NCI-H82 (cell line): ENCODE results near the gene RREB1.
"Not testable (repeated sequence)": the region's sequence is repeated elsewhere in the genome, so short reads cannot be mapped to it uniquely, and the experiment has no call there.

Experiments used
- DNase-seq: peaks from one replicate; lab custom pipeline; 2025; lab: John Stamatoyannopoulos, UW

The RREB1 gene

DNA sequence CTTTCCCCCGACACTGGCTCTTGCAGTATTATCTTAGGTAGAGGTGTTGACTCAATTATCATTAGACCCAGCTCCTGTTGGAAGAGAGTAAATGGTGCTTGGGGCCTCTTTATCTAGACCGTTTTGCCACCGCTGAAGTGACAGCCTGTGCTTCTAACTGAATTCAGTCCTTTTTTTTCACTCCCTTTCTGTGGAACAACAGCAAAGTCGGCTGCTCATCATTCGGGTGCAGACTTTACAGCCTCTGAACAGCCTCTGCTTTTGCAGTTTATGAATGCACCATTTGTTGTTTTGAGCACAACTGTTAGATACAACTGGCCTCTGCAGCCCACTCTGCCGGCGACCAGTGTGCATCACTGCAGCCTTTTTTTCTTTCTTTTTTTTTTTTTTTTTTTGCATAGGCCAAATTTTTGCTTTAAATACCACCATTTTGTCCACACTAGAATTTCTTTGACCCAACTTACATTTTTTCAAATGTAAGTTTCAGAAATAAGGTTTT lies 35.8 kb downstream of the RREB1 start:
- peak; percentile 39 for DNase-seq

DNA sequence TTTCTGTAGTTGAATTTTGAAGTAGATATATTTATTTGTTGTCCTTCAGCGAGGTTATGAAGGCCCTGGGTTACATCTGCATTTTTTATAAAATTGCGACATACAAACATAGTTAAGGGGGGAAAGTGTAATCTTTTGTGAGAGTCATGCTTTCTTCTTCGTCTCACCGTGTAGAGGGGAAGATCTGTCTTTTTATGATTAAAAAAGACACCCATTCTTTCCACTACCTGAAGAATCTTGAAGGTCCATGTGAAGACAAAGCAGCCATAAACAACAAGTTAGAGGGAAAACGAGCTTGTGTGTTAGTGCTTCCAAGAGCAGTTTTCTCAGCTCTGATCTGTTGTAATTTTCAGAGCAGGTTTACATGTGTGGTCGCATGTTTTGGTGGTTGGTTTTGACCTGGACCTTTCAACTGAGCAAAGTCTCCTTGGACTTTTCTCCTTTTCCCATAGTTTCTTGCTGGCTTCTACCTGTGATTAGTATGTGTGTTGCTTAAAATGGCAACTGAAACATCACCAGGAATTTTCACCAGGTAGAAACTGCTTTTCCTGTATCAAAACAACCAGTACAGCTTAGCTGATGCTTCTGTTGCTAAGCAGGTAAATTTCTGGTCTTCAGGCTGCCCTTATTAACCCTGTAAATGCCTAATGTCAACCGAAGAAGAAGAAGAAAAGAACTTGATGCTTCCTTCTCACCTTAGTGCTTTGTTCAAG lies 37.3 kb downstream of the RREB1 start:
- no peak for DNase-seq

DNA sequence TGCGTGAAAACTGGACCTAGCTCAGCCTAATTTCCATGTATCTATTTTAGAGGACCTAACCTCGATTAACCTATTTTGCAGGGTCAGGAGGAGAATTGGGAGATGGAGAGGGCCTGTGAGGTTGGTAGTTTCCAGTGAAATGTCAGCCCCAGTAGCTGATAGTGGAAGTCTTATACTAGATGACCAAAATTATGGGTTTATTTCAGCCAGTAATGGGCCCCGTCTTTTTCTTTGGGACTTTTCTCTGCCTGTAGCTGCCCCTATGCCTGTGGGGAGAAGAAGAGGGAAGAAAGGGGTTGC lies 37.8 kb downstream of the RREB1 start:
- DNase-seq, result no peak

DNA sequence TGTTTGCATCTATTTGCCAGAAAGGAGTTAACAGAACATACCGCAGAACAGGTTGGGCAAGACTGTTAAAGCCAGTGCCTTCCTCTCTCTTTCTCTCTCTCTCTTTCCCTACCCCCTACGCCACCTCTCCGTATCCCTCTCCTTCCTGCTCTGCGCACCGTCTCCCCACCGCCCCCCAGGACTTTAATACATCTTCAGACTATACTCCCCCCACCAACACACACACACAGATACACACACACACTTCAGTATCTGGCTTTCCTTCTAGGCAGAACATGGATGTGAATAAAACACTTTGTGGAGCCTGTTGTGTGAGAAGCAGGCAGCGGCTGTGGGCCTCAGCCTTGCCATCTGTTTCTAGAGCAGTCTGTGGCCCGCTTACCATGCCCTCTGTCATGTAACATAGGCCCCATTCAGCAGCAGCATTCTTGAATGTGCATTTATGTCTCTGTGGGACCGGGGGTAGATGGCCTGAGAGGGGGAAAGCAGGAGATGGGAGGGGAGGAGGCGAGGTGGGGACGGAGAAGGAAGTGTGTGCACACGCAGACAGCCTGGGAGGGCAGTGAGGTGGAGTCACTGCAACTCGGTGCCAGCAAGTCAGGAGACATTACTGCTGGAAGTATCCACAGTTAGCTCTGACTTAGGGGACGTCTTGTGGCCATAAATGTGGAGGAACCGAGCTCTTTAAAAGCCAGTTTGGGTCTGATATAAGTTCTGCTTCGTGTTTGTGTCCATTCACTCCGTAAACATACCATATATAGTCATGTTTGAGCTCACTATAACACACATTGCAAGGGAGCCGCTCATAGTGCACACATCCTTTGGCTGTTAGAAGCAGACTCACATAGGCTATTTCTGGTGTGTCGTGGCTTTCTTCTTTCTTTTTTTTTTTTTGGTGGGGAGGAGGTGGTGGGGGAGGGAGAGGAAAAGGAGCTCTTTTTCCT lies 38.4 kb downstream of the RREB1 start:
- peak; percentile 42 for DNase-seq

DNA sequence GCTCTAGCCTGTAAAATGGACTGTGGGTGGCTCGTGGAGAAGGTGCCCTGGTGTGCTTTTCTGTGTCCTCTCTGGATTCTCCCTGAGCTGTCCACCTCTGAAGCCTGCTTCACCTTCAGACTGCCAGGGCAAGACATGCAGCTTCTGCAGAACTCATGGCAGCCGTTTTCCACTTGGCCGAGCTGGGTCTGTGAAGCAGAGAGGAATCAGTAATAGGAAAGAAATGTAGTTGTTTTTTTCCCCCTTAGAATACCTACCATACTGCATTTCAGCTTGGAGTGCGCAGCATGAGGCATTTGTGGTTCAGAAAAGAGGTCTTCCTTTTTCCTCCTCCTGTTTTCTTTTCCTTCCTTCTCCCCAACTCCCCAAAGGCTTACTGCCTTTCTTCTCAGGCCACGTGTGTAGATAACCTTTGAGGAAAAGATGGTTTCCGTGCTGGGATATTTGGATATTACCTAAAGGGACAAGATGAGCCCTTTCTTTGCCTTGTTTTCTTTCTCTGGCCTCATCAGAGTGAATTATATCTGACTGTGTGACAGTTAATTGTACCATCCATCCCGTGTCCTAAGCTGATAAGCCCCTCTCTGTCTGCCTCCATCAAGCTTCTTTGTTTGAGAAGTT lies 39.4 kb downstream of the RREB1 start:
- peak; percentile 90 for DNase-seq

DNA sequence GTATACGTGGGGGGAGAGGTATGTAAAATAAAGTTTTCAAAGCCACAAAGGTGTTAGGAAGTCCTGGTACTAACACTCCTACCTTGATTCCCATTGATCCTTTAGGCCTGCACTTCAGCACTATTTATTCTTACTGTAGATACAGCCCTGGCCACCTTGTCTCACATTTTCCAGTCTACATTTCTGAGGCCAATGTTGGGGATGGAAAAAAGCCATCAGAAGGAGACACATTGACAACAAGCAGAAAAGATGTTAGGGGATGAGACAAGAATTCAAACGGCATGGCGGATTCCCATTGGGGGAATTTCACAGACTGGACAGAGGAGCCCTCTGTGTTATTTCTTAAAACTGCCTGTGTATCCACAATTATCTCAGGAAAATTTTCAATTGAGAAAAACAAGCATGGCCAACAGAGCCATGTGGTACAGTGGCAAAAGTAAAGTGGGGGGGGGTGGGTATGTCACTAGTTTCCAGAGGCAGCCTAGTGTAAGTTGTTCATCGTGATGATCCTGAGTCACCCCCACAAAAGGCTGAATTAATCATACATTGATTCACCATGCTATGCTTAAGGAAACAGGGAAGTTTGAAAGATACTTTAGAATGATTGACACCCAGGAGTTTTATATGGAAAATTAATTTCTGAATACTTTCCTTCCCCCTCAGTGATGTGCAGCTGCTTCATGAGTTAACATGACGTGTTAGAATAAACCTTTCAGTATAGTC lies 40.5 kb downstream of the RREB1 start:
- DNase-seq, result no peak

DNA sequence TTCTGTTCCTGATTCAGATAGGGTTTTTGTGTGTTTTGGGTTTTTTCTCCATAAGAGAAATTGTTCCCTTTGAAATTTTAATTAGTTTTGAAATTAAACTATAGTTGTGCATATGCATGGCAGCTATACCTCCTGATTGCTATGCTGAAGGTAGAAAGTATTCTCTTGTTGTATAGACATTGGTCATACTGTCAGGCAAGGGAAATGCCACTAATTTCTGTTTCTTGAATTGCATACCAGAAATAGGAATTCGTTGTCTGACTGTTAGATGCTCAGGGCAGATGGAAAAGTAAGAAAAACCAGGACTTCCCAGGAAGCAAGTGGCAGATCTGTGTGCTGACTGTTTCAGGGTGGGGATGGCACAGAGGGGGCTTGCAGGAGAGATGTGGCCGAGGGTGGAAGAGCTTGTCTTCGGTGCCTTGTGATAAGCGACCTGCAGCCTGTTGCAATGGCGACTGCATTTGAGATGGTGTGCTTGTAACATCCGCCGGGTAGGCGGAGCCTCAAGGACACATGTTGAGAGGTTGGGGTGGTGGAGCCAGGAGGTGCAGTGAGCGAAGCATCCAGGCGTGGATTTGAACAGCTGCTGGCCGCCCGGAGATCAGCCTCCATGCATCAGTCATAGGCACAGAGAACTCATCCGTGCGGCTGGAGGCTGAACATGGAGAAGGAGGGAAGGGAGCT lies 42.8 kb downstream of the RREB1 start:
- DNase-seq, result peak; percentile 94

DNA sequence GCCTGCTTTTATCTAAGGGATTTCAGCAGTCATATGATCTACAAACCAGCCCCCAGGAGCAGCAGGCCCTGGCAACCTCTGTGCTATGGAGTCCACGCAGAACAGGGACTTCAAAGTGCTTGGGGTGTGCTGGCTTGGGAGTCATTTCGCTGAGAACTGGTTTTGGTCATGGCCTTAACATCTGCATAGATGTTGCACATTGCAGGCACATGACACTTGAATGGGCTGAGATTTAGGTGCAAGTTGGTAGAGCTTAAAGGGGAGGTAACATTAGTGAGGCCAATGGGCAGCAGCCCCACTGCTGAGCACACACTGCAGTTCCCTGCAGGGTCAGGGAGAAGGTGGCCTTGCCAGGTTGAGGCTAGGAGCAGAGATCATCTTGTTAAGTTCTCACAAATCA lies 43.6 kb downstream of the RREB1 start:
- peak; percentile 69 for DNase-seq

DNA sequence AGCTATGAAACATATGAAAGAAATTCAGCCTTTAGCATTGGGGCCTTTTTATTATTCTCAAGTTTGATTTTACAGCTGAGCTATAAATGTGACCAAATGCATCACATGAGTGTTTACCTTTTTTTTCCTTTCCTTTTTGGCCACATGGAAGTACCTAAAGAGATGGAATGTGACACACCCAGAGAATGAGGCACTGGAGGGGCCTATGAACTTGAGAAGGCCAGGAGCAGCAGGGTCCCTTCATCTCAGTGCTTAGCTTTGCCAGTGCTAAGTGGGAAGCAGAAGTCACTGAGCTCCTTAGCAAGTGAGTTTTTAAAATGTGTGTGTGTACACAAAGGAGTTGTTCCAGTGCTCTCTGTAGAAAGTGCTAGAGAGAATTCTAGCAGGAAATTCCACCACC lies 44.7 kb downstream of the RREB1 start:
- no peak for DNase-seq

DNA sequence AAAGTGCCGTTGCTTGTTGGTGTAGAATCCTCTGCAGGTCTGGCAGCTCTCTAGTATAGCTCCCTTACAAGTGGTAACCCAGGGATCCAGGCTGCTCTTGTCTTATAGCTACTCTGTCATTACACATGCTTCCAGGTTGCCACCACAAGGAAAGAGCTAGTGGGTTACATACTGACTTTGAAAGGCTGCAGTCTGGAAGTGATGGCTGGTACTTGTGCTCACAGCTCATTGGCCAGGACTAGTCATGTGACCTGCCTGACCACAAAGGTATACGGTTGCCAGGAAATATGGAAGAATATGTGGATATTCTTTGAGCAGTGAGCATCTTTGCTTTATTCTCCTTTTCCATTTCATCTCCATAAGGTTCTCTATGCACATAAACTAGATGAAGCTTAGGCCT lies 46.0 kb downstream of the RREB1 start:
- no peak for DNase-seq

DNA sequence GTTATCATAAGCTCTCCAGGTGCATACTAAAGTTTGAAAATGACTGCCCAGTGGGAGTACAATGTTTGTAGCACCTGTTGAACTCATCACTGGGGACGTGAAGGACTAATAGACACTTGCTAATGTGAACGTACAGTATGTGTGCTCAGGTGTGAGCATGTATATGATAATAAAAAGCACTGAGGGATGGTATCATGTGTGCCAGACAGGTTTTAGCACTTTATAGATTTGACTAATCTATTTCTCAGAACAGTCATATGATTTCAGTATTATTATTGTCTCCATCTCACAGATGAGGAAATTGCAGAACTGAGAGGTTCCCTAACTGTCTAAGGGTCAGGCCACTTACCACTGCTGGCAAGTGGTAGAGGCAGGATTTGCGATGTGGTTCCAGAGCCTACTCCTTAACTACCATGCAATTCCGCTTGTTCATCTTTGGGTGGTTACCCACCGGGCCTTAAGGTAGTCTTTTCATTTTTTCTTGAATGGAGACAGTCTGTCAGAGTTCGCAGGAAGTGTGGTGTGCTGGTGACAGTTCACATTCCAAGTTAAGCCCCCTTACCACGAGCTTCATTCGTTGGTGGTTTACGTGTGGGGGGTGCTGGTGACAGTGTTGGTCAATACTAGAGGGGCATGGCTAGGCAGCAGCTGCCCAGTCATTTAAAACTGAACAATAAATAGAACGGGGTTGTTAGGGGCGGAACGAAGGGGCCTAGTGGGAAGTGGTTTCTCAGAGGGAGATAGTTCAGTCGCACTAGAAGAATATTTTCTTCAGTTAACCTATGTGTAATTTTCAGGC lies 46.8 kb downstream of the RREB1 start:
- DNase-seq, result no peak

DNA sequence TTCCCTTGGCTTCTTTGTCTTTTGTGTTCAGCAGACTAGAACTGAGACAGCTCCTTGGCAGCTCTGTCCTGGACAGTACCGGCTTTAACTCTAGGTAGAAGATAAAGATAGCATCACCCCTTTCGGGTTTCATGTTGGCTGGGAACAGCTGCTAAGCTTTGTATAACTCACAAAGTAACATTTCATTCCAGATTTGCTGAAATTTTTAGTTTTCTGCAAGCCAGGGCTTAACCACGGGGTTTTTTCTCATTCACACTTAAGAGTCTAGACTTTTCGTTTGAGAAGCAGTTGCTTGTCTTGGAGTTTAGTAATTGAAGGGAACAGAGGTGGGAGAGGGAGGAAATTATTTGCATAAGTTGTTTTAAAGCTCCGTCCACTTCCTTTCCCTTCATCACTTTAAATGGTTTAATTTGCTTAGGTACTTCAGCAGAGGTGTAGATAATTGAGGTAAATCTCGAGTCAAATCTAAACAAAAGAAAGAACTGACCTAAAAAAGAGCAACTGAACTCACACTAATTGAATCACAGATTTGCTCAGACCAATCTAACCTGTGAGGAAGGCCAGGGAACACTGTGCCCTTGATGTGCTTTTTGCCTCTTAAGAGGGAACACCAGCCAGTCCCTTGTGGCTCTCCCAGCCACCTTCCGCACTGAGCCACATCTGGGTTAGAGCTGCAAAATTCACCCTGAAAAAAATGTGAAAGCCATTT lies 48.3 kb downstream of the RREB1 start:
- DNase-seq, result no peak

DNA sequence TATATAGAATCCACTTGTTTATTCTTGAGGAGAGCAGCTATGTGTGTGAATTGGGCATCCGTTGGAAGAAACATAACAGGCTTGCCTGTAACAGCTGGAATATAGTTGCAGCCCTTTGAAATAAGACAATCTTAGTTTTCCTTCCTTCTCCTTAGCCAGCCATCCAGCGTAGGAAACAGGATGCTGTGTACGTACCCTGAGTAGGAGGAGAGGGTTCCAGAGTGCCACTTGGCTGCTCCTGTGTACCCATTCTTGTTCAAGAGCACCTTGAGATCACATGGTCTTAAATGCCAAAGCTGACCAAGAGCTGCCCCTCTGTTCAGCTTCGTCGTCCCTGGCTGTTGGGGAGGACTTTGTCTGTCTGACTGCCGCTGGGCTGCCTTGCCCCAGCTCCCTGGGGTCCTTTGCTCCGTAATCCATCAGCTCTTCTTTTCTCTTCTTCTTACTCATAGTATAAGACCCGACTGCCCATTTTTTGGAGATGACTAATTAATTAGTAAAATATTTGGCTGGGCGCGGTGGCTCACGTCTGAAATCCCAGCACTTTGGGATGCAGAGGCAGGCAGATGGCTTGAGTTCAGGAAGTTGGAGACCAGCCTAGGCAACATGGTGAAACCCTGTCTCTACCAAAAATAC lies 49.0 kb downstream of the RREB1 start:
- DNase-seq, result no peak

DNA sequence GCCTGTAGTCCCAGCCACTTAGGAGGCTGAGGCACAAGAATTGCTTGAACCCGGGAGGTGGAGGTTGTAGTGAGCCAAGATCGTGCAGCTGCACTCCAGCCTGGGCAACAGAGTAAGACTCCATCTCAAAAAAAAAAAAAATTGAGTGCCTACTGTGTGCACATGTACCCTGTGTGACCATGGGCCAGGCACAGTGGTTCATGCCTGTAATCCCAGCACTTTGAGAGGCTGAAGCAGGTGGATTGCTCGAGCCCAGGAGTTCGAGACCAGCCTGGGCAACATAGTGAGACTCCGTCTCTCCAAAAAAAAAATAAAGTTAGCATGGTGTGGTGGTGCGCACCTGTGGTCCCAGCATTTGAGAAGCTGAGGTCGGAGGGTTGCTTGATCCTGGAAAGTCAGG lies 49.5 kb downstream of the RREB1 start:
- DNase-seq, result not testable (repeated sequence)

DNA sequence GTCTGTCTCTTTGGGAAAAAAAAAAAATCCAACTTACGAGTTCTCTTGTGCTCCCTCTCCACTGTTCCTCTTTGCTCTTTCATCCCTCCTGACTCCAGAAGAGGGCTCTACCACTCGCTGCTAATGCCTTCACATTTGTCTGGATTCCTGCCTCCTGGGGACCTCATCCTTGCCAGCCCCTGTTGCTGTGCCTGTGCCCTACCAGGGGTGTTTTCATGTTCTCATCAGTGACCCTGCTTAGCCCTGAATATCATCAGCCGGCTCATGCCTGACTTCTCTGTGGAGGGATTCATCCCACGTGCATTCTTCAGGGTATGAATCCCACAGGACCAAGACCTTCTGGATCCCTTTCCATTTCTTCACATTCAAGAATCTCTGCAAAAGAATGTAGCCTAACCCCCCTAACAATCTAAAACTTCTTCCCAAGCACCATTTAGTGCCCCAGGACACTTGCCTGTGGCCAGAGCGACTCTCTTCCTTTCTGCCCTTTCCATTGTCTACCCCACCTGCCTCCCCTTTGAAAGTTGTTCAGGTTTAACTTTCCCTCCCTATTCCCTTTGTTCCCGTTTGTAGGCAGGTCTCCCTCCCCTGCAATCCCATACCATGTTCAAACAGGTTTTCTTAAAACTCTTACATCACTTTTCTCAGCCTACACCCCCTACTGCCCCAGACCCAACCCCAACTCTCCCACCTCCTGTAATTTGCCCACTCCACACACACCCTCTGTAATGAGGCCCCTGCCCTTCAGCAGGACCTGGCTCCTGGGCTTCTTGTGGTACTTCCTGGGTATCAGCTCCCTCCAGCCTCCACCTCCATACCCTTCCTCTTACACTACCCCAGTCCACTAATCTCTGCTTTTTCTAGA lies 50.2 kb downstream of the RREB1 start:
- no peak for DNase-seq

DNA sequence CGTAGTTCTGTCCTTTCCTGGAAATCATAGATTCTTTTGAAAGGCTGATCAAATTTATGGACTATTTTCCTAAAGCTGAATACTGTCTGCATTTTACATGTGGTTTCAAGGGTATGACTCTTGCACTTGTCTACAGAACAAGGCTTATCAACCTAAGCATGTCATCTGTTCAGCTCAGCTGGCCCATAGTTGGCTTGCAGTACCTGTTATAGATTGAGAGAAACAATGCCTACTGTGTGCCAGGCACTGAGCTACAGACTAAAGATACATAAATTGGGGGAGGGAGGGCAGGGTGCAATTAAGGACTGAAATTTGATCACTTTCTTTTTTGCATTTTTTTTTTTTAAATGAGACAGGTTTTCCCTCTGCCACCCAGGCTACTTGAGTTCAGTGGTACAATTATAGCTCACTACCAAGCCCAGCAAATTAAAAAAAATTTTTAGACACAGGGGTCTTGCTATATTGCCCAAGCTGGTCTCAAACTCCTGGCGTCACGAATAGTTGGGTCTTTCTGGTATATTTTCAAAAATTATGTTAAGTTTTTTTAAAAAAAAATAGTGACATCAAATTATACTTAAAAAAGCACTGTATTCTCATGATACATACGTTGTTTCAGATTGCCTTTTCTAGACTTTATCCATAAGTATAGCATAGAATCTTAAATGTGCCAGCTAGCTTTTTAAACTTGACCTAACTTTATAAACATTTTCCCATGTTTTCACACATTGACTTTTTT lies 52.2 kb downstream of the RREB1 start:
- no peak for DNase-seq

DNA sequence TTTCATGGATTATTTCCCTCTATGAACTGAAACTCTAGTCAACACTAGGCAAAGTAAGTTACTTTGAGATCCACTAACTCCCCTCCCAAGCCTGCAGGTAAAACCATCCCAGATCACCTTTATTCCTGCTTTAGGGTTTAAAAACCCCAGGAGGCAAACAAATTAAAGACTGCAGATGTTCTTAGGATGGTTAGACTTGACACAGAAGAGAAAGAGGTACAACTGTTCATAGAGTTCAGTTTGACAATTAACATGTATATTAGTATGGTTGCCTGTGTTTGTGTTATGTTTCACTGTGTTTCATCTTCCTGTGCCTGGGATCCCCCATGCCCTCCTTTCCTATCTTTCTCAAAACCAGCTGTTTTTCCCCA lies 53.5 kb downstream of the RREB1 start:
- no peak for DNase-seq

DNA sequence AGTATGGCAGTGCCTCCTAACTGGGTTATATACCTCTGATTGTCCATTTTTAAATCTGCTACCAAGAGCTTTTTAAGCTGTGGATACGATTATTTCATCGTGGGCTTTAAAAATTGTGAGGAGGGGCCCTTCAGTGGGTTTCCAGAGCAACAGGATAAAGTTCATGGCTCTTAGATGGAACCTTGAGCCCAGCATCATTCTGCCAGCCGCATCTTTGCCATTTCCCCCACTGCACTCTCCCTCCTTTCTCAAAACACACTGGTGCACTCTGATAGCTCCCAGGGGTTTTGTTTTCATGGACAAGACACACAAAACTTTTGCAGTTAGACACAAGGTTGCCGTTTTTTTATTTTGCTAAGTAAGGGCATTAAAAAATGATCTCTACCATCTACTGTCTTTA lies 54.1 kb downstream of the RREB1 start:
- DNase-seq, result no peak
